Mucosa of gallbladder (tissue), 1 donor: ENCODE measurements around the gene PBRM1. TPM values are rescaled to one million over a fixed set of nuclear protein-coding genes. Genes with fewer than 3 reads are reported as not detected.

Experiments used
- DNase-seq: peaks from one replicate; pipeline ENCODE4 v3.0.0-alpha.2; 2020; ENCODE audit warnings: low spot score
- total RNA-seq: library from RNA; stranded (reverse); gene quantifications from one replicate; pipeline ENCODE4 v1.2.1, GENCODE V29; 2021
- donor health status: DM: no; HTN: no; CAD: no.

Gene PBRM1
- total RNA-seq, 1 donor from 2014 or later: 54.3 TPM

GRCh38 chr3:52524752-52525679 is 160.7 kb downstream of the PBRM1 start:
- no peak for DNase-seq

- DNase-seq: no peak
Measured at GRCh38 chr3:52524258-52524751, 161.4 kb downstream of the PBRM1 start.

GRCh38 chr3:52523386-52524257 is 162.1 kb downstream of the PBRM1 start:
- no peak for DNase-seq

GRCh38 chr3:52522651-52523251 is 163.0 kb downstream of the PBRM1 start:
- DNase-seq: no peak

GRCh38 chr3:52521881-52522650 is 163.6 kb downstream of the PBRM1 start:
- DNase-seq: no peak

GRCh38 chr3:52521488-52521824 is 164.3 kb downstream of the PBRM1 start:
- no peak for DNase-seq

- DNase-seq: no peak
Measured at GRCh38 chr3:52520716-52521487, 164.8 kb downstream of the PBRM1 start.

- DNase-seq: no peak
Measured at GRCh38 chr3:52520141-52520667, 165.5 kb downstream of the PBRM1 start.

- no peak for DNase-seq
Measured at GRCh38 chr3:52519445-52520140, 166.1 kb downstream of the PBRM1 start.

GRCh38 chr3:52518723-52519444 is 166.8 kb downstream of the PBRM1 start:
- no peak for DNase-seq

- no peak for DNase-seq
Measured at GRCh38 chr3:52517796-52518722, 167.7 kb downstream of the PBRM1 start.

- DNase-seq: no peak
Measured at GRCh38 chr3:52516509-52517195, 169.1 kb downstream of the PBRM1 start.

- DNase-seq: no peak
Measured at GRCh38 chr3:52515192-52515591, 170.5 kb downstream of the PBRM1 start.

- no peak for DNase-seq
Measured at GRCh38 chr3:52514576-52514975, 171.1 kb downstream of the PBRM1 start.

- no peak for DNase-seq
Measured at GRCh38 chr3:52513281-52513680, 172.4 kb downstream of the PBRM1 start.

- no peak for DNase-seq
Measured at GRCh38 chr3:52512727-52513126, 173.0 kb downstream of the PBRM1 start.

- DNase-seq: no peak
Measured at GRCh38 chr3:52512105-52512504, 173.6 kb downstream of the PBRM1 start.
